Stimulated activated CD4-positive, alpha-beta T cell treated with anti-CD3 and anti-CD28 coated beads, Interleukin-4, amount 100 ng/mL, for 48 hours (primary cell): Measurements from ENCODE around the gene FUBP1.
"Not testable (repeated sequence)": the region's sequence is repeated elsewhere in the genome, so short reads cannot be mapped to it uniquely, and the experiment has no call there.

Experiments
- DNase-seq, 2 donors: peaks; one replicate each; pipeline ENCODE4 v3.0.0-alpha.2; 2020; ENCODE audit warnings: low read depth in 2 of 2

The FUBP1 gene

GRCh38 chr1:77978969-77979876 lies at the start of gene FUBP1:
TSS of gene FUBP1 (minus strand) at chr1:77979072. CDS start at chr1:77979004, 68 bp downstream.
- peak; percentile 89 for DNase-seq

- DNase-seq = not testable (repeated sequence)
Measured at GRCh38 chr1:78021134-78021533, 42.3 kb upstream of the FUBP1 start.

- DNase-seq = no peak
Measured at GRCh38 chr1:78019024-78019423, 40.2 kb upstream of the FUBP1 start.

- no peak for DNase-seq
Measured at GRCh38 chr1:78015148-78015547, 36.3 kb upstream of the FUBP1 start.

- DNase-seq = no peak
Measured at GRCh38 chr1:78011050-78011449, 32.2 kb upstream of the FUBP1 start.

- no peak for DNase-seq
Measured at GRCh38 chr1:78009836-78010235, 31.0 kb upstream of the FUBP1 start.

GRCh38 chr1:78009276-78009675 lies 30.4 kb upstream of the FUBP1 start:
- no peak for DNase-seq

- no peak for DNase-seq
Measured at GRCh38 chr1:78007677-78008341, 28.9 kb upstream of the FUBP1 start.

- DNase-seq = no peak
Measured at GRCh38 chr1:78006521-78006920, 27.6 kb upstream of the FUBP1 start.

GRCh38 chr1:78005755-78006154 lies 26.9 kb upstream of the FUBP1 start:
- DNase-seq = no peak

GRCh38 chr1:78005448-78005722 lies 26.5 kb upstream of the FUBP1 start:
- DNase-seq = no peak

GRCh38 chr1:78004719-78005447 lies 26.0 kb upstream of the FUBP1 start, which contains the start of gene DNAJB4:
TSS of gene DNAJB4 (plus strand) at chr1:78004939. CDS start at chr1:78005111, 172 bp downstream.
- DNase-seq = peak; percentile 14 to 49

GRCh38 chr1:78003882-78004718 lies 25.2 kb upstream of the FUBP1 start:
- DNase-seq = peak; percentile 22 to 38

- no peak for DNase-seq
Measured at GRCh38 chr1:78003070-78003746, 24.3 kb upstream of the FUBP1 start.

- DNase-seq = not testable (repeated sequence)
Measured at GRCh38 chr1:78000536-78000935, 21.7 kb upstream of the FUBP1 start.

- no peak for DNase-seq
Measured at GRCh38 chr1:77996734-77997133, 17.9 kb upstream of the FUBP1 start.

GRCh38 chr1:77994117-77994705 lies 15.3 kb upstream of the FUBP1 start:
- DNase-seq = no peak

- no peak for DNase-seq
Measured at GRCh38 chr1:77991638-77992037, 12.8 kb upstream of the FUBP1 start.

GRCh38 chr1:77990629-77991204 lies 11.8 kb upstream of the FUBP1 start:
- no peak for DNase-seq

GRCh38 chr1:77989744-77990143 lies 10.9 kb upstream of the FUBP1 start:
- DNase-seq = no peak
